DOHH2 (cell line): Measurements from ENCODE around the gene RMC1.

ENCODE experiments used
- CTCF ChIP-seq: fragments of 200-600 bp; sonication (generic); IDR thresholded peaks from one replicate; pipeline ENCODE4 v1.5.1; 2014; ENCODE audit warnings: antibody characterized with exemption, mild to moderate bottlenecking, low read depth, low read length; ENCODE audit not compliant: poor library complexity, severe bottlenecking
- EZH2phosphoT487 ChIP-seq: fragments of 200-600 bp; sonication (generic); IDR thresholded peaks from 2 replicates; pipeline ENCODE4 v1.6.1; 2017; ENCODE audit warnings: borderline replicate concordance, mild to moderate bottlenecking, antibody characterized with exemption, low read length, moderate library complexity, mixed read lengths

- TF ChIP-seq CTCF = no peak
- TF ChIP-seq EZH2phosphoT487 = no peak
Observed at GRCh38 chr18:23499291-23499781, 4.0 kb upstream of the RMC1 start.
